ENCODE measurements around the gene ADGRB2. TPM values are rescaled to one million over a fixed set of nuclear protein-coding genes. Genes with fewer than 3 reads are reported as not detected.

The ADGRB2 gene
- total and polyA plus RNA-seq, 2 donors (not counting 1 experiment from before 2014, with no cell fraction given): 4.4 to 10.4 TPM

DNA sequence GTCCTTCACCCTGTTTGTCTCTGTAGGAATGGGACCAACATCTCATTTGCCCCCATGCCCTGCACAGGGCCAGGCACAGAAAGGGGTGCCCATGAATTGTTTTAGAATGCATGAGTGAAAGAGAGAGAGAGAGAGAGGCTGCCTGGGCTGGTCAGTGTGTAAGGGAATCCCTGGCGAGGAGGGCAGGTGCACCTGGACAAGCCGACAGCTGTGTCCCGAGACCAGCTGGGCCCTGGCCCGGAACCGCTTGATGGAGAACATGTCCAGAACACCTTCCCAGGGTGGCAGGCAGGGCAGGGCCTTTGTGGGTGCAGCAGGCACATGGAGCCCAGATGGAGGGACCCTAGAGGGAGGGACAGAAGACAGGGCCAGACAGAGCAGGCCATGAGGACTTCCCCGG, 28.9 kb upstream of the ADGRB2 start:
- H3K27me3 ChIP-seq (ENCODE audit: control insufficient read depth, insufficient read depth, low read length): no peaks in the 10 kb centered on the region
- H3K4me3 ChIP-seq (replicated peaks in 1 of 4; ENCODE audit: control extremely low read depth in 1 of 4, insufficient read depth in 1 of 4, low read depth in 3 of 4, low read length in 4 of 4): no peak overlapping the region
- TF ChIP-seq EZH2 (IDR thresholded peaks at IDR 0.05; ENCODE audit: low read length, missing control alignments) (no peak), CTCF (conservative IDR thresholded peaks at IDR 0.05 in 1 of 2, IDR thresholded peaks at IDR 0.05 in 1 of 2; ENCODE audit: low read depth in 1 of 2, low read length in 2 of 2) (no peak)
- peaks cover 31% of the 10 kb centered on the region for H3K79me2 ChIP-seq (ENCODE audit: control insufficient read depth, insufficient read depth, low read length)
- no peak for DNase-seq (ENCODE audit: low read depth in 2 of 2)
- H3K27ac ChIP-seq (ENCODE audit: insufficient read depth, low read length): no peak overlapping the region
- H3K9ac ChIP-seq (ENCODE audit: insufficient read depth, low read length): no peak overlapping the region
- no peak overlapping the region for H3K4me2 ChIP-seq (ENCODE audit: extremely low read depth, insufficient read depth, low read length)
- no peak overlapping the region for H2AFZ ChIP-seq (ENCODE audit: low read length)
- peaks cover 25% of the 10 kb centered on the region for H3K4me1 ChIP-seq (ENCODE audit: control insufficient read depth, extremely low read depth, insufficient read depth, low read length)
- H3K9me3 ChIP-seq (ENCODE audit: control insufficient read depth, insufficient read depth, low read depth, low read length): no peaks in the 10 kb centered on the region
- peaks cover 16% of the 10 kb centered on the region for H3K36me3 ChIP-seq (ENCODE audit: control insufficient read depth, insufficient read depth, low read length)
- H4K20me1 ChIP-seq (ENCODE audit: control insufficient read depth, extremely low read depth, insufficient read depth, low read length): no peaks in the 10 kb centered on the region

DNA sequence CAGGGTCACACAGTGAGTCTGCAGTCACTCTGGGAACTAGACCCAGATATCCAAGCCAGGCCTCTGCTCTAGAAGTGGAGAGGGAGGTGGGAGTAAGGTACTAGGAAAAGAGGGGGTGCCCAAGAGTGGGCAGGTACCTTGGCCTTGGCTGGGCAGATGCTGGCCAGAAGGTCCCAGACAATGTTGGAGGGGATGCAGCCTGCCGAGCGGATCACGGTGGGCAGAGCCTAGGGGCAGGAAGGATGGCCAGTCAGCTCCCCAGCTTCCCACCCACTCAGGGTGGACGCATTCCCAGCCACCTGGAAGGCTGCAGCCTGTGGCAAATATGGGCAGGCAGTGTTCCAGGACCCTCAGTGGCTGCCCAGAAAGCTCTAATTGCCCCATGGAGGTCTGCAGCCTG, 28.4 kb upstream of the ADGRB2 start:
- Histone ChIP-seq H3K9ac (ENCODE audit: insufficient read depth, low read length) (no peak overlapping the region), H3K27ac (ENCODE audit: insufficient read depth, low read length) (no peak overlapping the region), H3K4me1 (ENCODE audit: control insufficient read depth, extremely low read depth, insufficient read depth, low read length) (peaks cover 25% of the 10 kb centered on the region), H3K36me3 (ENCODE audit: control insufficient read depth, insufficient read depth, low read length) (peaks cover 16% of the 10 kb centered on the region), H3K27me3 (ENCODE audit: control insufficient read depth, insufficient read depth, low read length) (no peaks in the 10 kb centered on the region), H3K79me2 (ENCODE audit: control insufficient read depth, insufficient read depth, low read length) (peaks cover 25% of the 10 kb centered on the region), H3K9me3 (ENCODE audit: control insufficient read depth, insufficient read depth, low read depth, low read length) (no peaks in the 10 kb centered on the region), H2AFZ (ENCODE audit: low read length) (no peak overlapping the region), H4K20me1 (ENCODE audit: control insufficient read depth, extremely low read depth, insufficient read depth, low read length) (no peaks in the 10 kb centered on the region), H3K4me3 (replicated peaks in 1 of 4; ENCODE audit: control extremely low read depth in 1 of 4, insufficient read depth in 1 of 4, low read depth in 3 of 4, low read length in 4 of 4) (no peak overlapping the region), H3K4me2 (ENCODE audit: extremely low read depth, insufficient read depth, low read length) (no peak overlapping the region)
- DNase-seq (ENCODE audit: low read depth in 2 of 2): no peak
- TF ChIP-seq EZH2 (IDR thresholded peaks at IDR 0.05; ENCODE audit: low read length, missing control alignments): no peak
- no peak for TF ChIP-seq CTCF (conservative IDR thresholded peaks at IDR 0.05 in 1 of 2, IDR thresholded peaks at IDR 0.05 in 1 of 2; ENCODE audit: low read depth in 1 of 2, low read length in 2 of 2)

DNA sequence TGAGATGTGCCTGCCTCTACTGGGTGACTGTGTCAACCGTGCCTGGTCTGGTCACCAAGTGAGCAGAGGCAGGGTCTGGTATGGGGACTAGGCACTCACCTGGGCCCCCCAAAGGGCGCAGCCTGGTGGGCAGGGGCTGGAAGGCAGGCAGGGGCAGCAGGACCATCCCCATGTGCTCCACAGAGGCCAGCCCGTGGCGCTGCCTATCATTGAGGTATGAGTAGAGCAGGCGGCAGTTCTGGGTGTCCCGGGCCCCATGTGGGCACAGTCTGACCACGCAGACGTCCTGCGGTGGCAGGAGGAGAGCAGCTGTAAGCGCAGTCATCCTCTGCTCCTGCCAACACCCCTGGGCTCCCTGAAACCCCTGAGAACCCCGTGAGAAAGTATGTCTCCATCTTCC, 28.0 kb upstream of the ADGRB2 start:
- TF ChIP-seq CTCF (conservative IDR thresholded peaks at IDR 0.05 in 1 of 2, IDR thresholded peaks at IDR 0.05 in 1 of 2; ENCODE audit: low read depth in 1 of 2, low read length in 2 of 2) (no peak), EZH2 (IDR thresholded peaks at IDR 0.05; ENCODE audit: low read length, missing control alignments) (no peak)
- no peak overlapping the region for H3K9ac ChIP-seq (ENCODE audit: insufficient read depth, low read length)
- H3K27me3 ChIP-seq (ENCODE audit: control insufficient read depth, insufficient read depth, low read length): no peaks in the 10 kb centered on the region
- H2AFZ ChIP-seq (ENCODE audit: low read length): no peak overlapping the region
- no peak overlapping the region for H3K4me2 ChIP-seq (ENCODE audit: extremely low read depth, insufficient read depth, low read length)
- H3K9me3 ChIP-seq (ENCODE audit: control insufficient read depth, insufficient read depth, low read depth, low read length): no peaks in the 10 kb centered on the region
- peaks cover 16% of the 10 kb centered on the region for H3K36me3 ChIP-seq (ENCODE audit: control insufficient read depth, insufficient read depth, low read length)
- DNase-seq (ENCODE audit: low read depth in 2 of 2): no peak
- H3K27ac ChIP-seq (ENCODE audit: insufficient read depth, low read length): no peak overlapping the region
- H3K79me2 ChIP-seq (ENCODE audit: control insufficient read depth, insufficient read depth, low read length): peaks cover 21% of the 10 kb centered on the region
- no peak overlapping the region for H3K4me3 ChIP-seq (replicated peaks in 1 of 4; ENCODE audit: control extremely low read depth in 1 of 4, insufficient read depth in 1 of 4, low read depth in 3 of 4, low read length in 4 of 4)
- H3K4me1 ChIP-seq (ENCODE audit: control insufficient read depth, extremely low read depth, insufficient read depth, low read length): peaks cover 25% of the 10 kb centered on the region
- no peaks in the 10 kb centered on the region for H4K20me1 ChIP-seq (ENCODE audit: control insufficient read depth, extremely low read depth, insufficient read depth, low read length)
